Measurements from ENCODE around the gene TMEM270. TPM values are rescaled to one million over a fixed set of nuclear protein-coding genes. Genes with fewer than 3 reads are reported as not detected.

Gene TMEM270
- total and polyA plus RNA-seq, 2 of the 4 experiments (the other 2 are of a cell fraction): 0.17 TPM; not detected in 1

DNA sequence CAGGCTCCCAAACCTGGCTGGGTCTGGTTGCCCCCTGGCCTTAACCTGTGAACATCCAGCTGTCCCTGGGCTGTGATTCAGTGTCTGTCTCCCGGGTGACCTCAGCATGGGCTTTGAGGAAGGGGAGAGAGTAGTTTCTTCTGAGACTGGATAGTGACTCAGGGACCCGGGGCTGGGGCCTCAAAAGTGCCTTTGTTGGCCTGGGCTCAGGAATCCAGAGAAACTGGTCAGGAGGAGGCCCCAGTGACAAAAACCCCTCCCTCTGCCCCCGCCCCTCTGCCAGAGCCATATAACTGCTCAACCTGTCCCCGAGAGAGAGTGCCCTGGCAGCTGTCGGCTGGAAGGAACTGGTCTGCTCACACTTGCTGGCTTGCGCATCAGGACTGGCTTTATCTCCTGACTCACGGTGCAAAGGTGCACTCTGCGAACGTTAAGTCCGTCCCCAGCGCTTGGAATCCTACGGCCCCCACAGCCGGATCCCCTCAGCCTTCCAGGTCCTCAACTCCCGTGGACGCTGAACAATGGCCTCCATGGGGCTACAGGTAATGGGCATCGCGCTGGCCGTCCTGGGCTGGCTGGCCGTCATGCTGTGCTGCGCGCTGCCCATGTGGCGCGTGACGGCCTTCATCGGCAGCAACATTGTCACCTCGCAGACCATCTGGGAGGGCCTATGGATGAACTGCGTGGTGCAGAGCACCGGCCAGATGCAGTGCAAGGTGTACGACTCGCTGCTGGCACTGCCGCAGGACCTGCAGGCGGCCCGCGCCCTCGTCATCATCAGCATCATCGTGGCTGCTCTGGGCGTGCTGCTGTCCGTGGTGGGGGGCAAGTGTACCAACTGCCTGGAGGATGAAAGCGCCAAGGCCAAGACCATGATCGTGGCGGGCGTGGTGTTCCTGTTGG, 30.0 kb upstream of the TMEM270 start, which contains the start of gene CLDN4:
Gene CLDN4, plus strand, starts transcription at position 316 of the 903 bp plus-strand sequence. Its CDS starts 206 bp downstream, at position 522.
- Histone ChIP-seq H3K27ac (ENCODE audit: insufficient read depth, low read length) (no peak within 1 kb of the TSS), H3K9me1 (ENCODE audit: insufficient read depth, low read length) (peaks cover 31% of the 10 kb centered on the region), H2AK9ac (replicated peaks; ENCODE audit: low read depth, low read length, poor library complexity) (peak within 1 kb of the TSS; percentile 91), H2BK20ac (ENCODE audit: low read depth, low read length) (peak within 1 kb of the TSS; percentile 61), H4K5ac (ENCODE audit: low read depth, low read length) (no peak within 1 kb of the TSS), H3K9ac (ENCODE audit: low read depth, low read length) (no peak within 1 kb of the TSS), H3K14ac (replicated peaks; ENCODE audit: low read depth, low read length) (peak within 1 kb of the TSS; percentile 85), H3K79me1 (ENCODE audit: low read depth in 1 of 2, low read length in 2 of 2) (peaks cover 0 to 11% of the 10 kb centered on the region in 2 experiments; a peak in 1 of 4 replicates), H4K20me1 (ENCODE audit: insufficient read depth, low read length) (no peaks in the 10 kb centered on the region), H2BK120ac (ENCODE audit: low read depth, low read length) (peak within 1 kb of the TSS; percentile 77; the same call in 1 of the 2 replicates), H3K23ac (ENCODE audit: low read depth, low read length) (peak within 1 kb of the TSS; percentile 78; the same call in 1 of the 2 replicates), H3K4me3 (ENCODE audit: insufficient read depth, low read depth, low read length) (no peak within 1 kb of the TSS), H3K36me3 (ENCODE audit: control insufficient read depth, insufficient read depth, low read length) (no peaks in the 10 kb centered on the region), H2AK5ac (ENCODE audit: low read depth, low read length) (peak within 1 kb of the TSS; percentile 79), H2AFZ (replicated peaks; ENCODE audit: low read length, poor library complexity) (peak within 1 kb of the TSS; percentile 81), H4K91ac (ENCODE audit: insufficient read depth, low read depth, low read length) (peak within 1 kb of the TSS; percentile 49; the same call in 1 of the 2 replicates), H3K9me3 (ENCODE audit: control insufficient read depth, insufficient read depth, low read length) (no peaks in the 10 kb centered on the region), H3K56ac (ENCODE audit: extremely low read depth, insufficient read depth, low read length) (no peak within 1 kb of the TSS), H2BK15ac (ENCODE audit: low read depth, low read length) (peak within 1 kb of the TSS; percentile 40; the same call in 1 of the 3 replicates), H3K4me2 (ENCODE audit: low read depth, low read length) (no peak within 1 kb of the TSS), H3K4me1 (ENCODE audit: control insufficient read depth, insufficient read depth, low read length) (peaks cover 11% of the 10 kb centered on the region), H3K27me3 (ENCODE audit: control insufficient read depth, insufficient read depth, low read length) (no peaks in the 10 kb centered on the region), H2BK5ac (ENCODE audit: low read depth, low read length, poor library complexity, severe bottlenecking) (peak within 1 kb of the TSS; percentile 35), H3K4ac (ENCODE audit: low read depth, low read length) (peak within 1 kb of the TSS; percentile 72), H3K18ac (ENCODE audit: low read depth, low read length) (no peak within 1 kb of the TSS), H4K8ac (ENCODE audit: low read depth in 2 of 2, low read length in 2 of 2) (peak within 1 kb of the TSS in 1 of 2 experiments; percentile 47; a peak in 1 of 4 replicates)
- CTCF ChIA-PET: no interaction called here
- no TSS peak for BruUV-seq (replicated peaks)
- ATAC-seq (ENCODE audit: low read depth): no peak; the same call in none of the 2 replicates
- POLR2A ChIA-PET (ENCODE audit: unreplicated experiment): no interaction called here
- TF ChIP-seq MAZ (IDR thresholded peaks at IDR 0.05; ENCODE audit: borderline replicate concordance, low read depth, low read length) (no peak), SMC3 (IDR thresholded peaks at IDR 0.05; ENCODE audit: low read depth, low read length) (no peak), RCOR1 (IDR thresholded peaks at IDR 0.05; ENCODE audit: insufficient replicate concordance, low read length) (no peak), CTCF (conservative IDR thresholded peaks at IDR 0.05; ENCODE audit: low read depth, low read length) (no peak), RFX5 (IDR thresholded peaks at IDR 0.05; ENCODE audit: low read depth, low read length) (no peak), CHD1 (IDR thresholded peaks at IDR 0.05; ENCODE audit: low read depth, low read length) (no peak), RAD21 (IDR thresholded peaks at IDR 0.05; ENCODE audit: low read length) (no peak), NFE2L2 (IDR thresholded peaks at IDR 0.05; ENCODE audit: low read depth, low read length) (no peak)
- TF ChIP-seq, protein P1, sequence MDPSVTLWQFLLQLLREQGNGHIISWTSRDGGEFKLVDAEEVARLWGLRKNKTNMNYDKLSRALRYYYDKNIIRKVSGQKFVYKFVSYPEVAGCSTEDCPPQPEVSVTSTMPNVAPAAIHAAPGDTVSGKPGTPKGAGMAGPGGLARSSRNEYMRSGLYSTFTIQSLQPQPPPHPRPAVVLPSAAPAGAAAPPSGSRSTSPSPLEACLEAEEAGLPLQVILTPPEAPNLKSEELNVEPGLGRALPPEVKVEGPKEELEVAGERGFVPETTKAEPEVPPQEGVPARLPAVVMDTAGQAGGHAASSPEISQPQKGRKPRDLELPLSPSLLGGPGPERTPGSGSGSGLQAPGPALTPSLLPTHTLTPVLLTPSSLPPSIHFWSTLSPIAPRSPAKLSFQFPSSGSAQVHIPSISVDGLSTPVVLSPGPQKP (IDR thresholded peaks at IDR 0.05; ENCODE audit: borderline replicate concordance, low read depth, low read length): no peak
- in situ Hi-C loops (cut with MboI; ENCODE audit: low sequenced_read_pairs): no loop called here
- peak; percentile 28 for DNase-seq
- dilution Hi-C loops (cut with HindIII; ENCODE audit: low sequenced_read_pairs, unreplicated experiment): no loop called here
- whole genome bisulfite sequencing, 2 experiments (ENCODE audit: extremely low coverage in 2 of 2, insufficient read length in 1 of 2): 81% methylated on average over 34 of the region's 42 CpGs; no CpG with 5 or more reads in 1 of the 2 experiments
- intact Hi-C loops (cut with micrococcal nuclease): no loop called here
